HEK293 (cell line): ENCODE data around the gene NUDT8.

ENCODE experiments used
- CTCF ChIA-PET: fragments of 350-600 bp; formaldehyde crosslinking; extraction: SDS; loops from one replicate; lab custom pipeline; 2021; ENCODE audit warnings: antibody characterized with exemption; lab: Yijun Ruan, JAX
- POLR2A ChIA-PET: fragments of 300-600 bp; formaldehyde crosslinking; extraction: SDS; loops from one replicate; lab custom pipeline; 2020; ENCODE audit warnings: antibody characterized with exemption, inconsistent platforms; lab: Yijun Ruan, JAX
- H3K27ac ChIP-seq: fragments of 200-500 bp; sonication (Bioruptor generic); 2 replicates; pipeline ENCODE4 v1.5.1; 2014; ENCODE audit warnings: low read depth, low read length, control low read depth, inconsistent platforms; ENCODE audit errors: extremely low read depth
- H3K36me3 ChIP-seq, 2 experiments: fragments of 200-500 bp in 1 of 2; sonication (Bioruptor generic) in 1 of 2; 1 replicate in 1 of 2; 2 replicates in 1 of 2; pipeline ENCODE4 v1.5.1; 2014 to 2017; ENCODE audit warnings: inconsistent platforms in 2 of 2, low read length in 2 of 2; ENCODE audit not compliant: control insufficient read depth in 2 of 2, insufficient read depth in 1 of 2
- H3K4me1 ChIP-seq: fragments of 200-500 bp; sonication (Bioruptor generic); 2 replicates; pipeline ENCODE4 v1.5.1; 2014; ENCODE audit warnings: mild to moderate bottlenecking, low read length, inconsistent platforms; ENCODE audit not compliant: control insufficient read depth, insufficient read depth
- H3K4me3 ChIP-seq: 2 replicates; pipeline ENCODE4 v1.5.1; 2011; ENCODE audit warnings: low read depth, mild to moderate bottlenecking, control low read depth, low read length, moderate library complexity
- H3K9me3 ChIP-seq: fragments of 200-500 bp; sonication (Bioruptor generic); 2 replicates; pipeline ENCODE4 v1.5.1; 2014; ENCODE audit warnings: low read depth, low read length, inconsistent platforms; ENCODE audit not compliant: control insufficient read depth, insufficient read depth
- GLI2 ChIP-seq: fragments of 450-650 bp; formaldehyde crosslinking; IDR thresholded peaks from 2 replicates; pipeline ENCODE4; 2017; ENCODE audit warnings: missing biosample characterization, missing genetic modification characterization, low read depth, borderline replicate concordance
- GLI4 ChIP-seq: fragments of 450-650 bp; formaldehyde crosslinking; IDR thresholded peaks from 2 replicates; pipeline ENCODE4 v1.5.1; 2016; ENCODE audit warnings: missing biosample characterization, missing genetic modification characterization
- HOXC10 ChIP-seq: sonication (generic); formaldehyde crosslinking; IDR thresholded peaks from 2 replicates; pipeline ENCODE4 v1.8.1; 2023; ENCODE audit warnings: mild to moderate bottlenecking, missing genetic modification reagents
- IKZF3 ChIP-seq: fragments of 450-650 bp; IDR thresholded peaks from 2 replicates; pipeline ENCODE4 v1.5.0; 2018; ENCODE audit warnings: missing biosample characterization, mild to moderate bottlenecking, missing genetic modification characterization, moderate library complexity
- KLF7 ChIP-seq: fragments of 450-650 bp; formaldehyde crosslinking; IDR thresholded peaks from 2 replicates; pipeline ENCODE4 v1.5.1; 2016; ENCODE audit warnings: missing biosample characterization, missing genetic modification characterization, borderline replicate concordance
- KLF8 ChIP-seq: fragments of 450-650 bp; formaldehyde crosslinking; IDR thresholded peaks from 2 replicates; pipeline ENCODE4 v1.5.1; 2016; ENCODE audit warnings: missing biosample characterization, missing genetic modification characterization
- PRDM6 ChIP-seq: fragments of 450-650 bp; formaldehyde crosslinking; IDR thresholded peaks from 2 replicates; pipeline ENCODE4 v1.5.1; 2017; ENCODE audit warnings: missing biosample characterization, missing genetic modification characterization
- ZBTB1 ChIP-seq: fragments of 450-650 bp; formaldehyde crosslinking; IDR thresholded peaks from 2 replicates; pipeline ENCODE4 v1.5.1; 2016; ENCODE audit warnings: missing biosample characterization, missing genetic modification characterization
- ZFHX2 ChIP-seq: fragments of 450-650 bp; formaldehyde crosslinking; conservative IDR thresholded peaks from 2 replicates; pipeline ENCODE4 v1.5.1; 2016; ENCODE audit warnings: missing biosample characterization, missing genetic modification characterization
- ZNF202 ChIP-seq: fragments of 450-650 bp; formaldehyde crosslinking; IDR thresholded peaks from 2 replicates; pipeline ENCODE4 v1.5.1; 2016; ENCODE audit warnings: missing biosample characterization, missing genetic modification characterization, borderline replicate concordance
- ZNF239 ChIP-seq: fragments of 450-650 bp; formaldehyde crosslinking; IDR thresholded peaks from 2 replicates; pipeline ENCODE4 v1.5.1; 2016; ENCODE audit warnings: missing biosample characterization, missing genetic modification characterization
- ZNF266 ChIP-seq: fragments of 450-650 bp; formaldehyde crosslinking; IDR thresholded peaks from 2 replicates; pipeline ENCODE4 v1.5.1; 2016; ENCODE audit warnings: missing biosample characterization, missing genetic modification characterization, low read depth
- ZNF292 ChIP-seq: fragments of 450-650 bp; formaldehyde crosslinking; IDR thresholded peaks from 2 replicates; pipeline ENCODE4 v1.5.1; 2016; ENCODE audit warnings: low read depth, missing biosample characterization, missing genetic modification characterization, borderline replicate concordance
- ZNF302 ChIP-seq: fragments of 450-650 bp; formaldehyde crosslinking; IDR thresholded peaks from 2 replicates; pipeline ENCODE4 v1.5.1; 2016; ENCODE audit warnings: missing biosample characterization, missing genetic modification characterization, low read depth
- ZNF335 ChIP-seq: fragments of 450-650 bp; formaldehyde crosslinking; conservative IDR thresholded peaks from 2 replicates; pipeline ENCODE4 v1.5.1; 2016; ENCODE audit warnings: missing biosample characterization, missing genetic modification characterization
- ZNF354C ChIP-seq: fragments of 450-650 bp; formaldehyde crosslinking; IDR thresholded peaks from 2 replicates; pipeline ENCODE4 v1.5.1; 2016; ENCODE audit warnings: missing biosample characterization, missing genetic modification characterization, low read depth, borderline replicate concordance
- ZNF391 ChIP-seq: fragments of 450-650 bp; formaldehyde crosslinking; IDR thresholded peaks from 2 replicates; pipeline ENCODE4 v1.5.1; 2016; ENCODE audit warnings: low read depth, missing biosample characterization, missing genetic modification characterization, borderline replicate concordance
- ZNF423 ChIP-seq: fragments of 450-650 bp; formaldehyde crosslinking; IDR thresholded peaks from 2 replicates; pipeline ENCODE4 v1.5.1; 2016; ENCODE audit warnings: missing biosample characterization, missing genetic modification characterization
- ZNF449 ChIP-seq: fragments of 450-650 bp; formaldehyde crosslinking; IDR thresholded peaks from 2 replicates; pipeline ENCODE4 v1.5.1; 2017; ENCODE audit warnings: missing biosample characterization, mild to moderate bottlenecking, missing genetic modification characterization, moderate library complexity
- ZNF530 ChIP-seq: fragments of 450-650 bp; formaldehyde crosslinking; IDR thresholded peaks from 2 replicates; pipeline ENCODE4 v1.5.1; 2016; ENCODE audit warnings: low read depth, missing biosample characterization, missing genetic modification characterization
- ZNF560 ChIP-seq: fragments of 450-650 bp; formaldehyde crosslinking; IDR thresholded peaks from 2 replicates; pipeline ENCODE4 v1.5.1; 2017; ENCODE audit warnings: missing biosample characterization, missing genetic modification characterization, borderline replicate concordance
- ZNF645 ChIP-seq: fragments of 450-650 bp; formaldehyde crosslinking; IDR thresholded peaks from 2 replicates; pipeline ENCODE4; 2016; ENCODE audit warnings: missing biosample characterization, missing genetic modification characterization
- ZNF654 ChIP-seq: fragments of 450-650 bp; formaldehyde crosslinking; IDR thresholded peaks from 2 replicates; pipeline ENCODE4 v1.5.1; 2016; ENCODE audit warnings: low read depth, missing biosample characterization, missing genetic modification characterization
- ZNF701 ChIP-seq: fragments of 450-650 bp; formaldehyde crosslinking; IDR thresholded peaks from 2 replicates; pipeline ENCODE4 v1.5.1; 2016; ENCODE audit warnings: missing biosample characterization, missing genetic modification characterization
- ZNF76 ChIP-seq: fragments of 450-650 bp; formaldehyde crosslinking; IDR thresholded peaks from 2 replicates; pipeline ENCODE4; 2016; ENCODE audit warnings: low read depth, missing biosample characterization, missing genetic modification characterization, borderline replicate concordance
- ZNF777 ChIP-seq: fragments of 450-650 bp; formaldehyde crosslinking; IDR thresholded peaks from 2 replicates; pipeline ENCODE4 v1.5.1; 2017; ENCODE audit warnings: missing biosample characterization, missing genetic modification characterization, borderline replicate concordance

Gene NUDT8

GRCh38 chr11:67665541-67666302, 36.0 kb upstream of the NUDT8 start:
- POLR2A ChIA-PET: no interaction called here

GRCh38 chr11:67664696-67665540, 35.2 kb upstream of the NUDT8 start:
- H3K4me1 ChIP-seq: no peaks in the 10 kb centered on the region
- no peak for TF ChIP-seq ZNF335 (tag by site-specific recombination)
- TF ChIP-seq ZNF202 (tag by site-specific recombination): no peak
- TF ChIP-seq KLF8 (tag by site-specific recombination): no peak
- no peak for TF ChIP-seq ZNF292 (tag by site-specific recombination)
- no peak for TF ChIP-seq ZNF645 (tag by site-specific recombination)
- no peak for TF ChIP-seq ZNF239 (tag by site-specific recombination)
- no peak for TF ChIP-seq ZNF423 (tag by site-specific recombination)
- no peak for TF ChIP-seq ZNF530 (tag by site-specific recombination)
- TF ChIP-seq IKZF3 (tag by site-specific recombination): no peak
- TF ChIP-seq ZNF449 (tag by site-specific recombination): no peak
- TF ChIP-seq GLI2: no peak
- no peak for TF ChIP-seq ZNF654 (tag by site-specific recombination)
- TF ChIP-seq ZNF302 (tag by site-specific recombination): no peak
- no peak for TF ChIP-seq ZBTB1 (tag by site-specific recombination)
- ChIA-PET CTCF (interaction anchor here (0.9 kb wide), 1 partner anchor 44 kb away, joined by 5 read pairs; no protein-coding TSS in a partner anchor), POLR2A (no interaction called here)
- no peaks in the 10 kb centered on the region for H3K9me3 ChIP-seq
- no peaks in the 10 kb centered on the region for H3K36me3 ChIP-seq
- no peak overlapping the region for H3K27ac ChIP-seq
- no peak overlapping the region for H3K4me3 ChIP-seq

More at GRCh38 chr11:67665541-67666302, 36.0 kb upstream of the NUDT8 start:
- Histone ChIP-seq H3K27ac (no peak overlapping the region), H3K4me3 (no peak overlapping the region), H3K4me1 (no peaks in the 10 kb centered on the region), H3K36me3 (no peaks in the 10 kb centered on the region), H3K9me3 (no peaks in the 10 kb centered on the region)
- CTCF ChIA-PET: interaction anchor here (0.9 kb wide), 1 partner anchor 43 kb away, joined by 5 read pairs; no protein-coding TSS in a partner anchor
- TF ChIP-seq ZNF76 (no peak), ZNF266 (tag by site-specific recombination) (no peak), ZNF354C (tag by site-specific recombination) (no peak), GLI4 (no peak)

GRCh38 chr11:67664213-67664585, 34.5 kb upstream of the NUDT8 start:
- Histone ChIP-seq H3K27ac (no peak overlapping the region), H3K4me3 (no peak overlapping the region), H3K9me3 (no peaks in the 10 kb centered on the region), H3K36me3 (no peaks in the 10 kb centered on the region), H3K4me1 (no peaks in the 10 kb centered on the region)
- ChIA-PET POLR2A (no interaction called here), CTCF (no interaction called here)
- TF ChIP-seq ZNF560 (tag by site-specific recombination) (no peak), ZFHX2 (tag by site-specific recombination) (no peak), HOXC10 (CRISPR knock-in tag) (no peak), PRDM6 (no peak), ZNF701 (tag by site-specific recombination) (no peak), ZNF777 (tag by site-specific recombination) (no peak), ZNF391 (no peak), KLF7 (no peak)
